GM19438 (cell line): ENCODE measurements around the gene C16orf92.
A peak's percentile ranks its signal among the peaks of the same experiment; 100 is the strongest.

Experiments used
- ATAC-seq: cut with Tn5 transposase; IDR thresholded peaks from one replicate; pipeline ENCODE4 v1.9.1; 2021; ENCODE audit warnings: low read depth; ENCODE audit not compliant: unreplicated experiment

Gene C16orf92

DNA sequence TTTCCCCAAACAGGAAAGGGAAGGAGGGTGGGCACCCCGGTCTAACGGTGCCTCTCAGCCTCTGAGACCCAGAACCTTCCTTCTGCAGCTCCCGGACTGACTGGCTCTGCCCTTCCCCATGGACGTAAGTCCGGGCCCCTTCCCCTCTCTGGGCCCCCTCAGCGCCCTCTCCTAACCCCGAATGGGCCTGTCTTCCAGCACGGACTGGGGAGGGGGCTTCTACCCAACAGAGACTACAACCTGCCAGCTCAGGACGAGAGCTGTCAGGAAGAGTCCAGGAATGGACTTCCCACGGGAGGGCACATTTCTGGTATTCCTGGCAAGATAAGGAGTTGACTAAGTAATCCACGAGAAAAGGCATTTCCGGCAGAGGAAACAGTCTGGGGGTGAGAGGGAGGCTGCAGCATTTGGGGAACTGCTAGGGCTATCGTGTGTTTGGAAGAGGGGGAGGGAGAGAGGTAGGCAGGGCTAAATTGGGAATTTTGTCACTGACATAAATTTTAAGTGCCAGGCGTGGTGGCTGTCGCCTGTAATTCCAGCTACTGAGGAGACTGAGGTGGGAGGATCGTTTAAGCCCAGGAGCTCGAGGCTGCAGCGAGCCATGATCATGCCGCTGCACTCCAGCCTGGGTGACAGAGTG, 30.5 kb downstream of the C16orf92 start:
- ATAC-seq = no peak

DNA sequence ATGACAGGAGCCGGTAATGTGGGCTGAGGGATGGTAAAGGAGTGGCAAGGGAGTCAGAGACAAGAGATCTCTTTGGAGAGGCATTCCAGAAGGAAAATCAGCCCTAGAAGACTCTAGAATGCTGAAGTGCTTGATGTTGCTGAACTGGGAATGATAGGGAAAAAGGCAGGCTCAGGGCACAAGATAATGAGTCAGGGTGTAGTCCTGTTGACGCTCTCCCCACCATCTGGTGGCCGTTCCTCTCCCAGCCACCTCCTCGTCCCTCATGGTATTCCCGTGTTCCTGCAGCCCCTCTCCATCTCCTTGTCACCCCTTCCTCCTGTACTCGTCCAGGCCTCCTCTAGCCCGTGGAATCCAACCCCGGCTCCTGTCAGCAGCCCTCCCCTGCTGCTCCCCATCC, 31.5 kb downstream of the C16orf92 start:
- ATAC-seq = no peak

DNA sequence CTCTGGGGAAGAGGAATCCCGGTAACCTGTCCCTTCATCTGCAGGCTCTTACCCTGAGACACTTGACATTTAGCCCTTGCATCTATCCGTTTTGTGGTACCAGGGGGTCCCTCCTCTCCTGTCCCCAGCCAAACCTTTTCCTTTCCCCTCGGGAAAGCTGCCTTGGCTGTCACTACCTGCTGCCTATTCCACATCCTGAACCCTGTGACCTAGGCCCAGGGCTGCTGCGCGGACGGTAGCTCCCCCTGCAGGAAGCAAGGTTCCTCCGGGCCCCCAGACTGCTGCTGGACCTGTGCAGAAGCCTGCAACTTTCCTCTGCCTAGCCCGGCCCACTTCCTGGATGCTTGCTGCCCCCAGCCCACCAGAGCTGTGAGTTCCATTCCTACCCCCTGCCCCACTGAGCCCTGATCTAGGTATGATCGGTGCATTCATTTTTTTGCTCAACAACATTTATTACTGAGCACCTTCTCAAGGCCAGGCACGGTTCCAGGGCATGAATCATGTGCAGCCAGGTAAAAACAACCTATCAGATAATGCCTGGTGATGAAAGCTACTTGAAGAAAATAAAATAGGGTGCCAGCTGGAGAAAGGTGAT, 32.1 kb downstream of the C16orf92 start:
- ATAC-seq = no peak

GRCh38 chr16:30060346-30060745, 37.3 kb downstream of the C16orf92 start:
- no peak for ATAC-seq

GRCh38 chr16:30060836-30061554, 38.0 kb downstream of the C16orf92 start:
- no peak for ATAC-seq

DNA sequence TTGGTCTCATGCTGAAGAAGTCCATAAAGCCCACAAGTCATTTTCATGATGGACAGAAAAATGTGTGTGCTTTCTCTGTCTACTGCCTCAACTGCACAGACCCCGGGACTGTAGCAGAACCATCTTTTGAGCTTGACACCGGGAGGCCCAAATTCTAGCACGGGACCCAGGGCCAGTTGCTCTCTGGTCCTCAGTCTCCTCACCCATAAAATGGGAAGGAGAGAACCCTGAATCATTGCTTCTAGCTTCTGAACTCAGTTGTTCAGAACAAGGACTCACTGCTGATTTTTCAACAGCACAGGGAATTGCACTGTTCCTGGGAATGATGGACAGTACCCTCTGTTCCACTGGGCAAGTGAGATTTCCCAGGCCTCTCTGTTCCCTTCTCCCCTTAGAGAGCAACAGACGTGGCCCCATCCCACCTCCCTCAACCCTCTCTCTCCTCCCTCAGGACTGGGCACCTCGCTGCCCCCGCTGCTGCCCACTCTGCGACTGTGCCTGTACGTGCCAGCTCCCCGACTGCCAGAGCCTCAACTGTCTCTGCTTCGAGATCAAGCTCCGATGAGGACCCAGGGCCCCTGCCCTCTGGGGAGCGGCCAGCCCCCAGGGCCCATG, 40.4 kb downstream of the C16orf92 start:
- ATAC-seq = no peak

DNA sequence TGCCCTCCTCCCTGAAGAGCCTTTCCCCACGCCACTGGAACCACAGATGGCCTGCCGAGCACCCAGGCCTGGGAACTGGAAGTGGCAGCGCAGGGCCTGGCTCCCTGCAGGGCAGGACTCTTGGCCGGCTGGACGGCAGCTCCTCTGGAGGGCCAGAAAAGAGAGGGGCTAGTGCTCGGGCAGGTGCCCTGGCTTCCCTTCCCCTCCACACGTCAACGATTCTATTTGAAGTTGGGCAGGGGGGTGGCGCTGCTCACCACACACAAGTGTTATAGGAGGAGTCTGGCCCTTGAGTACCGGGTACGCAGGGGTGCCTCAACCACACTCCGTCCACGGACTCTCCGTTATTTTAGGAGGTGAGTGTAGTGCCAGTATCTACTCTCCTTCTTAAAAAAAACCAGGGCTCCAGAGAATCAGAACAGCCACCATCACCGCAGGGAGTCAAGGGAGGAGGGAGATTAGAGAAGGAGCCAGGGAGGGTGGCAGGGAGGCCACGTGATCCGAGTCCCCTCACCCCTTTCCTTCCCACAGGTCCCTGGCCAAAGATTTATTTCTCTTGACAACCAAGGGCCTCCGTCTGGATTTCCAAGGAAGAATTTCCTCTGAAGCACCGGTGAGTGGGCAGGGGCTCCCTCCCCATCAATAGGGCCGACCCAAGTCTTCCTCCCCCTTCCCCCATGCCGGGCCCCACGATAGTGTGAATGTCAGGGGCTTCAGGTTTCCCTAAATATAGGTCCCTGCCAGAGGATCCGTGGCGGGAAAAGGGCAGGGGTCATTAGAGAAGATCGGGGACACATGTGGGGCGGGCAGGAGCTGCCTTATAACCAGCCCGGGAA, 41.1 kb downstream of the C16orf92 start:
- peak; percentile 34 for ATAC-seq

GRCh38 chr16:30064729-30065101, 41.7 kb downstream of the C16orf92 start:
- ATAC-seq = no peak

- ATAC-seq = peak; percentile 66
Observed at GRCh38 chr16:30065102-30065942, 42.3 kb downstream of the C16orf92 start, which contains the start of gene ALDOA. Gene ALDOA (plus strand): TSS chr16:30065760. CDS start chr16:30066898, 1,138 bp downstream.

DNA sequence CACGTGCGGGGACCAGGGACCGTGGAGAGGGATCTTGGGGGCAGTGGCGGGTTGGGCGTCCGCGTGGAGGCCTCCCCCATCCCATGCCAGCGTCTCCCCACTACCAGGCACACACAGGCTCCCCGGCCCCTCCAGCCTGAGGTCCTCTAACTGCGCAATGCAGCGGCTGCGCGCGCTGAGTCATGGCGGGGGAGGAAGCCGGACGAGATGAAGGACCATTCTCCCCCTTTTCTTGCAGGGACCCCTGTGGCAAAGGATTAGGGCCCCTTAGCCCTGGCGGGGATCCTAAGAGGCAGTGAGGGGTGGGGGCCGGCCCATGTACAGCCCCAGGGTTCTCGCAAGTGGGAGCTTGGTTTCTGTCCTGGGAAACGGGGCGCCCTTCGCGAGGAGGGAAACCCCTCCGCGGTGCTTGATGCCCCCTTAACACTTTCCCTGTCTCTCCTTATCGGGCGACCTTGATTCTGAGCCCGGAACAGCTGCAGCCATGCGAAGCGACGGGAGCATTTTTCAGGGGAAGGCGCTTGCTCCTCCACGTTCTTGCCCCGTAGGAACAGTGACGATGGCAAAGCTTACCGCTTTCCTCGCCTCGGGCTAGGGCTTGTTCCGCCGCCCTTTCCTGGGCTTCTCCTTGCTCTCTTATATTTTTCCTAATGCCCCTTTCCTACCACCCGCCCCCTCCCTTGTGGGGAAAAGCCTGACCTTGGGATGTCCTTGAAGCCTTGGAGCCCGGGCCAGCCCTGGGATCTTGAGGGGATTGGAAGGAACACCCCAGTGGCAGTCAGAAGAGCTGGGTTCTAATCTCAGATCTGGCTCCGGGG, 43.2 kb downstream of the C16orf92 start:
- ATAC-seq = no peak

DNA sequence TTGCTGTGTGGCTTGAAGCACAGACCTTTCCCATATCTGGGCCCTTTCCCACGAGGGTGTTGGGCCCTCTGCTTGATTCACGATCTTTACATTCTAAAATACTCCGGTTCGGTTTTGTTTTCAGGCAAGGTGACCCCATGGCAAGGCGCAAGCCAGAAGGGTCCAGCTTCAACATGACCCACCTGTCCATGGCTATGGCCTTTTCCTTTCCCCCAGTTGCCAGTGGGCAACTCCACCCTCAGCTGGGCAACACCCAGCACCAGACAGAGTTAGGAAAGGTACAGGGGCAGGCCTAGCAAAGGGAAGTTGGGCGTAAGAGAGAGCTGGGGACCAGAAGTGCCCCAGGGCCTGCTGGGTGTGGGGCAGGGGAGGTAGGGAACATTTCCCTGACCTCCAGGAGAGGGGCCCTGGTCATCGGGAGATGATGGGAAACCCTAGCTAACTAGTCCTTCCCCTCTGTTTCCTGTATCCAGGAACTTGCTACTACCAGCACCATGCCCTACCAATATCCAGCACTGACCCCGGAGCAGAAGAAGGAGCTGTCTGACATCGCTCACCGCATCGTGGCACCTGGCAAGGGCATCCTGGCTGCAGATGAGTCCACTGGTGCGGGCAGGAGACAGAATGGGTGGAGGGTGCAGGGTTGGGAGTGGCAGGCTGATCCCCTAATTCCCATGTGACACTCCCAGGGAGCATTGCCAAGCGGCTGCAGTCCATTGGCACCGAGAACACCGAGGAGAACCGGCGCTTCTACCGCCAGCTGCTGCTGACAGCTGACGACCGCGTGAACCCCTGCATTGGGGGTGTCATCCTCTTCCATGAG, 44.0 kb downstream of the C16orf92 start:
- ATAC-seq = no peak

DNA sequence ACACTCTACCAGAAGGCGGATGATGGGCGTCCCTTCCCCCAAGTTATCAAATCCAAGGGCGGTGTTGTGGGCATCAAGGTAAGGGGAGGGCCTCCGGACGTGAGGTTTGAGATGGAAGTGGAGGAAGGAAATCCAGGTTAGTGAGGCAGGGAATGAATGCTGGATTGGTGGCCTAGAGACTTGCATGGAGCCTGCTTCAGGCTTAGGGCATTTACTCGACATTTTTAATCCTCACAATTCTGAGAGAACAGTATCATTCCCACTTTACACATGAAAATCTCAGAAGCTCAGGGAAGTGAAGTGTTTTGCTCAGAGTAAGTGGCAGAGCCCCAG, 44.6 kb downstream of the C16orf92 start:
- ATAC-seq = no peak

GRCh38 chr16:30068333-30068732, 45.3 kb downstream of the C16orf92 start:
- ATAC-seq = no peak

DNA sequence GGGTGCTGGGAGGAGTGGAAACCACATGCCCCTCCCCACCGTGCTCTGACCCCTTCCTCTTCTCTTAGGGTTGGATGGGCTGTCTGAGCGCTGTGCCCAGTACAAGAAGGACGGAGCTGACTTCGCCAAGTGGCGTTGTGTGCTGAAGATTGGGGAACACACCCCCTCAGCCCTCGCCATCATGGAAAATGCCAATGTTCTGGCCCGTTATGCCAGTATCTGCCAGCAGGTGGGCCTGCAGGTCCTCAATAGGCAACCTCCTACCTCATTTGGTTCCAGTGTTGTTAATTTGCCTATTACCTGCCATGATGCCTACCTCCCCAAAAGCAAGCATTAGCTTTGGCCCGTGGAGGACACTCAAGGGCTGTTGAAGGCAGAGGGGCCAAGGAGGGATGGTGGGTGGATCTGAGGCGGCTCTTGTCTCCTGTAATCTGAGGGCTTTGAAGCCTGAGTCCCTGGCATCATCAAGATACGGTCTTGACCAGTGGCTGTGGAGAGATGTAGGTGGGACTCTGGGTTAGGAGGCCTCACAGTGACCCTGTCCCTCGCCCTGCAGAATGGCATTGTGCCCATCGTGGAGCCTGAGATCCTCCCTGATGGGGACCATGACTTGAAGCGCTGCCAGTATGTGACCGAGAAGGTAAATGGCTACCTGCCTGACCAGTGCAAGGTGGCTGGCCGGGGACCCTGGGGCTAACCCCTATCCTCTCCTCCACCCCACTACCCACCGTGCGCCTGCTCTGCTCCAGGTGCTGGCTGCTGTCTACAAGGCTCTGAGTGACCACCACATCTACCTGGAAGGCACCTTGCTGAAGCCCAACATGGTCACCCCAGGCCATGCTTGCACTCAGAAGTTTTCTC, 46.0 kb downstream of the C16orf92 start:
- no peak for ATAC-seq

DNA sequence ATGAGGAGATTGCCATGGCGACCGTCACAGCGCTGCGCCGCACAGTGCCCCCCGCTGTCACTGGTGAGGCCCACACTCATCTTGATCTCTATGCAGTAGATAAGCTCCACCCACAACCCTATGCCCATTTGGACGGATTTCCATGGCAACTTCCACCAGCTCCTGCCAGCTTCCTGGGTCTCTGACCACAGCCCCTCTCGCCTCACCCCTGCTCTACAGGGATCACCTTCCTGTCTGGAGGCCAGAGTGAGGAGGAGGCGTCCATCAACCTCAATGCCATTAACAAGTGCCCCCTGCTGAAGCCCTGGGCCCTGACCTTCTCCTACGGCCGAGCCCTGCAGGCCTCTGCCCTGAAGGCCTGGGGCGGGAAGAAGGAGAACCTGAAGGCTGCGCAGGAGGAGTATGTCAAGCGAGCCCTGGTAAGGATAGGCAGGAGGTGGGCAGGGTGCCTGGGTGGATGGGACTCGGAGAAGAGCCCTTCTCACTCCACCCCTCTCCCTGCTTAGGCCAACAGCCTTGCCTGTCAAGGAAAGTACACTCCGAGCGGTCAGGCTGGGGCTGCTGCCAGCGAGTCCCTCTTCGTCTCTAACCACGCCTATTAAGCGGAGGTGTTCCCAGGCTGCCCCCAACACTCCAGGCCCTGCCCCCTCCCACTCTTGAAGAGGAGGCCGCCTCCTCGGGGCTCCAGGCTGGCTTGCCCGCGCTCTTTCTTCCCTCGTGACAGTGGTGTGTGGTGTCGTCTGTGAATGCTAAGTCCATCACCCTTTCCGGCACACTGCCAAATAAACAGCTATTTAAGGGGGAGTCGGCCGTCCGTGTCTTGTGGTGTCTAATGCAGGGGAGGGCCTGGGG, 46.8 kb downstream of the C16orf92 start:
- no peak for ATAC-seq

- ATAC-seq = no peak
Observed at GRCh38 chr16:30070490-30070889, 47.5 kb downstream of the C16orf92 start.
